Activated T-helper 9 cell treated with anti-CD3 and anti-CD28 coated beads, Interleukin-2, amount 50 U/mL, for 16 hours (primary cell): ENCODE data around the gene UNC5B.

Experiments
- DNase-seq: peaks from one replicate; pipeline ENCODE4 v3.0.0-alpha.2; 2020; ENCODE audit warnings: low read depth

The UNC5B gene

DNA sequence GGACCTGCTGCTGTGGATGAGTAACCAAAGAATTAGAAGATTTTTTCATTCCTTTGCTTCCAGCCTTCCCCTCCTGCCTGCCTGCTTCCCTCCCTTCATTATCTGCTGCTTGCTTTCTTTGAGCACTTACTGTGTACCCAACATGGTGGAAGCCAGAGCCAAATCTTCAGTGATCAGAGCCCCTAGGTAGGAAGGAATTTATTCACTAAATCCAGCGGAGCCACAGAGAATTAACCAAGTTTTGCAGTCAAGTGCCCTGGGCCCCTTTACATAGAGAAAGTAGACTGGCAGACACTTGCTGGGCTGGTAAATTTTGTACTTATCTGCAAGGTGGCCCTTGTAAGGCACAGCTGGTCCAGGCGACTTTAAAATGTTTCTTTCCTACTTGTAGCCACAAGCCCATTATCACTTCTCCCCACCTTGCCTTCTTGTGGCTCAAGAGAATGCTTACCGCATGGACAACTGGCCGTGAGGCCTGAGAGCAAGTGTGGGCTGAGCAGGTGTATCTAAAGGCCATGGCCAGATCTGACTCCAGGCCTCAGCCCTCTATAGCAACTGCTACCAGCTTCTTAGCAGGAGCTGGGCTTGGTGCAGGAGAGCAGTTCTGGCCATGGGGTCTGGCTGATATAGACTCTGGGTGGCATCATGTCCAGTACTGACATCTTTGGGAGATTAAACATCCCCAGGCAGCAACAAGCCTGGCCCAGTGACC is 11.1 kb downstream of the UNC5B start:
- no peak for DNase-seq

DNA sequence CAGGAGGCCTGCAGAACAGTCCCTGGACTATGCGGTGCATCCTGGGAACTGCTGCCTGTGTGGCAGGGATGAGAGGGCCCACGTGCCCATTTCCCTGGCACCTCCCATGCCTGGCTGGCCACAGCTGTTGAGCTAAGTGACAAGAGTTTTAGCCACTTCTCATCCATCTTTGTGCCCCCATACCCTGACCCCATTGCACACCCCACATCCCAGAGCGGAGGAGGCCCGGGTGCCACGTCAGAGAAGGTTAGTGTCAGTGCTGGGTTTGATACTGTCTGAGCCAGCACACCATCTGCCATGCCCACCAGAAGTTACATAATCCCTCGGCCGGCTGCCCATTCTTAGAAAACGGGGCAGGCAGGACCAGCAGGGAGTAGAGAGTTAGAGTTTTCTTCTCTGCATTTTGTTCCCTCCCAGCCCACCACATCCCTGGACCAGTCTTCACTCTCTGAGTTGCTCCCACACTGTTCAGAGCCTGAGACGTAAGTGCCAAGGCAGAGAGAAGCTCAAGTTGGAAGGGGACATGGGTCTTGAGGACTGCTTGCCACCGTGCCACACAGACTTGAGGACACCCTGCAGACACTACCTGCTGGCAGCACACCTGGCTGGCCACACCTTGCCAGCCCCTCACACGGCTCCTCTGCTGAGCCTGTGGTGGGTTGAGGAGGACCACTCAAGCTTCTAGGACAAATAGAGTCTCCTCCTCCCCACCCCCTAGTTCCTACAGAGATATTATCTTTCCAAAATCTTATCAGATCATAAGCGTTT is 13.1 kb downstream of the UNC5B start:
- DNase-seq, result no peak

DNA sequence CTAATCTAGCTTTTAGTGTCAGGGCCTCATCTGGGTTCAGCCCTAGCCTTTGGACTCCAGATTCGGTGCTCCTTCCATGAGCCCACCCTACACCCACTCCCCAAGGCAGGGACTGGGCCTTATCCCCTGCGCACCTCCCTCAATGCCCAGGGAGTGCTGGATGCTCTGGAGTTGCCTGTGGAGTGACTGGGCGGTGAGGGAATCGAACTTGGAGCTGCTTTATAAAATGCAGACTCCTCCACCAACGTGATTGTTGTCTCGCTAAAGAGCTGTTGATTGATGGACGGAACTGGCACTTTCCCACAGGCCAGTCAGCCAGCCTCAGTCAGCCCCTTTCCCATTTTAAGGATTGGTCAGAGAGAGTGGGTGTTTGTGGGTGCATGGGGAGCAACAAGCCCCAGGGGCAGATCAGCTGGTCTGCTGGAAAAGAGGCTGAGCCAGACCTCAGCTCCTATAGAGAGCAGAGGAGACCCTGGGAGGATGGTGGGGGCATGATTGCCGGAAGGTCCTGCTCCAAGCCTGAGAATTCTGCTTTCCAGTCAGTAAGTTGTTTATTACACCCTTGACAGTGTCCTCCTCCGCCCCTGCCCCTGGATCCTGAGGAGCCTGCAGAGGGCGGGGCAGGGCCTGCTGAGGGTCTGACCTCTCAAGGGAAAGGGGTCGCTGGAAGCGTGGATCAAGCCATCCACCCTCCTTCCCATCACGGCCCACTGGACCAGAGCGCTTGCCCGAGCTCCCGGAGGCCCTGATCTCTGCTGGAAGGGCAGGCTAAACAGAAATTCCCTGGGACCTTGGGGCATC is 16.7 kb downstream of the UNC5B start:
- no peak for DNase-seq

- DNase-seq, result no peak
Measured at GRCh38 chr10:71229726-71230655, 17.6 kb downstream of the UNC5B start.

- DNase-seq, result no peak
Measured at GRCh38 chr10:71230656-71231025, 18.3 kb downstream of the UNC5B start.

GRCh38 chr10:71231206-71231605 is 18.8 kb downstream of the UNC5B start:
- DNase-seq, result no peak

DNA sequence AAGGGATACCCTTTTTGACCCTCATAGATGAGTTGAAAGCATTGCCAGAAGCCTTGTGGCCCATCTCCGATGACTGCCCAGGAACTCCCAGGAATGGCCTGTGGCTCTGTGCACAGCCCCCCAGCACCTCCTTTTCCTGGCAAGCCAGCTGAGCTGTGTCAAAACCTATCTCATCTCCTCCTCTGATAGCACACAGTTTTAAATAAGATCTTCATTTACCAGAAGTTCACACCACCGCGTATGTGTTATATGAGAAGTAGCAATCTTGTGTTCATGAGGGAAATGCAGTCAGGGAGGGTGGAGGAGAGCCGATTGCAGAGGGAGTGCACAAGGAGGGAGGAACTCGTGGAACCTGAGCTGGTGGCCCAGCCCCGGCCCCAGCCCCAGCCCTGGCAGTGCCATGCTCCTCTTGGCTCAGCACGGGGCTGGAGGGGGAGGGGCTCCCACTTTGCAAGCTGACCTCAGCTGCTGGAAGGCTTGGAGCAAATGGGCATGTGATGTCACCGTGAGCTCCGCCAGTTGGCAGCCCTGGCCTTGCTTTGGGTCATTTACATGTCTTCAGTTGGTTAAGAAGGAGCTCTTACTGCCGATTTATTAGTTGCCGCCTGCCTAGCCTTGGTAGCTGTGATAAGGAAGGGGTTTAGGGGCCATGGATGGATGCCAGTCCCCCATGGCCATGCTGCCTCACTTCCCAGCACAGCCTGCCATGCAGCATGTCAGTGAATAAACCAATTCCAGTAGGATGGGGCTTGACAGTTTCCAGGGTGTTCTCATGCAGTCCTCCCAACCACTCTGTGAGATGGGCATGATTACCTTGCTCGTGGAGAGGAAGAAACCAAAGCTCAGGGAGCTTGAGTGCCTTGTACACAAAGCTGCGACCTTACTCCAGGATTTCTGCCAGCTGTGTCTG is 20.0 kb downstream of the UNC5B start:
- DNase-seq, result no peak

DNA sequence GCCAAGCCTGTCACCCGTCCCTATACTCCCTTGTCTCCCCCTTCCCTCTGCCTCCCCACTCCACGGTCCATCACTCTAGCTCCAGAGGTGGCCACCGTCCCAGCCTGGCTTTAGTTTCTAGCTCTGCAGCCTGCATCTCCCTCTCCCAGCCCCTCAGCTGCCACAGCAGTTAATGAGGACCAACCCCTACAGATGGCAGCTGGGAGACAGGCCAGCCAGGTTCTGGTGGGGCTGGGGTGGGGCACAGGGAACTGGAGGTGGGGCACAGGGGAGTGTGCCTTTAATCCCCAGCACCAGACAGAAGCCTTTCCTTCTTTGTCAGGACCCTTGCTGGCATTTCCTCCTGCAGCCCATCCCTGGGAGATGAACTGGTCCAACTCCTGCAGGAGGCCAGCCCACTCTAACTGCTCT is 21.1 kb downstream of the UNC5B start:
- DNase-seq, result no peak

DNA sequence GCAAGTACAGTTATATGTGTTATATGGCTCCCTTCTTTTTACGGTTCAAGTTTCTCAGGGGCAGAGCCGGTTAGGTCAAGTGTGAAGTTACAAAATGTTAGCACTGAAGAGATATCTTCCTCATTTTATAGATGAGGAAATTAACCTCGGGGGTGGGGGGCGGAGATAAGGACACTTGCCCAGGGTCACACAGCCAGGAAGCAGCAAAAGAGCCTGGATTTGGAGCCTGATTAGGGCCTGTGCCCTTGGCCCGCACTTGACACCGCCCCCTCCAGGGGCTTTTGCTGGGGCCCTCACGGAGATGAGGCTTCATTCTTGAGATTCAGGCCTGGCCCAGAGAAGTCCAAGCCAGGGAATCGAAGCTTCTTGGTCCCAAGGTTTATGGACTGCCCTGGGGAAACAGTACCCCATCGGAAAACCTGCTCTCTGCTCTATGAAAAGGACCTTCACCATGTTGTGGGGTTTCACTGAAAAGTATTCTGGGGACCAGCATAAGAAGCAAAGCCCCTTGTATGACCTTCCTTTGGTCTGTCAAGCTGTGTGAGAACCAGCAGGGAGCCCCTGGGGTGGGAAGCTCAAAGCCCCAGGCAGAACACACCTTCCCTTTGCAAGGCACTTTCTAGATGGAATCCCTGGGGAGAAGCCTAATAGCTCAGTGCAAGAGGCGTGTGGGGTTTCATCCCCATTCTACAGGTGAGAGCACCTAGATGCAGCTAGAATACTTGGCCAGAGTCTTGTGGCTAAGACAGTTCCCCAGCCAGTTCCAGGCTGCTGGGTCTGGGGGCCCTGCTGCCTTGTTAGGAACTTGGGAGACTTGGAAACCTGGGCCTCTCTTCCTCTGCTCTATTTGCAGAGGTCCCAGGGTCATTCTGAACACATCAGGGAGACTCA is 21.9 kb downstream of the UNC5B start:
- DNase-seq, result no peak

DNA sequence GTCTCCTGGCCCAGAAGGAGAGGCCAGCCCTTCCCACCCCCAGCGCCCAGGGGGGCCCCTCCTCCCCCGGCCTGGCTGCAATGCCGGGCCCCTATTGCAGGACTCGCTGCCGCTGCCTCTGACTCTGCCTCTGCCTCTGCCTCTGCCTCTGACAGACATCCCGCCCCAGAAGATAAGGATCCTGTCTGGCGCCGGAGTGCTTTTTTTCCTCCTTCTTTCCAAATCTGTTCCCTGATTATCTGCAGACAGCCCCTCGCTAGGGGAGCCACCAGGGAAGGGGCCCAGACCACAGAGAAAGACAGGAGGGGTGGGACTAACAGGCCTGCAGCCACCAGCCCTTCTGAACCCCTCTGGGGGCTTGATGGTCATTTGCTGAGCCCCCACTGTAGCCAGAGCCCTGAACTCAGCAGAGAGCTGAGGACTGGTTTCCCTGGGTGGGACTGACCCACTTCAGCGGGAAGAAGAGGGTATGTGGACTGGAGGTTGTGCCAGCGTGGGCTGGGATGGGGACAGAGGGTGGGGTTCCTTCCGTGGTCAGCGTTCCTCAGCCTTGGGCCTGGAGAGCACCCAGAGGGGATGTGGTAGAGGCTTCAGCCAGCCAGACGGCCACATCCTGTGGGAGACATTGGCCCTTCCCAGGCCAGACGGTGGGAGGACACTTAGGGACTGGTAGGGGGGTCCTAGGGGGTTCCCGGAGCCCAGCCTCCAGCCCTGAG is 22.8 kb downstream of the UNC5B start:
- no peak for DNase-seq

- DNase-seq, result no peak
Measured at GRCh38 chr10:71235808-71236207, 23.4 kb downstream of the UNC5B start.

- no peak for DNase-seq
Measured at GRCh38 chr10:71236286-71236685, 23.9 kb downstream of the UNC5B start.

- no peak for DNase-seq
Measured at GRCh38 chr10:71236822-71237682, 24.7 kb downstream of the UNC5B start.

- no peak for DNase-seq
Measured at GRCh38 chr10:71237843-71238623, 25.7 kb downstream of the UNC5B start.

DNA sequence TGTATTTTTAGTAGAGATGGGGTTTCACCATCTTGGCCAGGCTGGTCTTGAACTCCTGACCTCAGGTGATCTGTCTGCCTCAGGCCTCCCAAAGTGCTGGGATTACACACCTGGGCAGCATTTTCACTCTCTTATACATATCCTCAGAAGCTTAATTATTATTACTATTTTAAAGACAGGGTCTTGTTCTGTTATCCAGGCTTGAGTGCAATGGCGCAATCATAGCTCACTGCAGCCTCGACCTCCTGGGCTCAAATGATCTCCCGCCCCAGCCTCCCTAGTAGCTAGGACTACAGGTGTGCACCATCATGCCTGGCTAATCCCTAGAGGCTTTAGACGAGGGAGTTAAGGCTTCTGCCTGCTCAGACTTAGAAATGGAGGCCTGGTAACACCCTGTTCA is 26.3 kb downstream of the UNC5B start:
- DNase-seq, result no peak

- DNase-seq, result no peak
Measured at GRCh38 chr10:71239131-71239915, 27.0 kb downstream of the UNC5B start.
